KOPT-K1 (cell line): ENCODE results near the gene ARHGAP20.

Source experiments
- H3K27ac ChIP-seq: fragments of 200-600 bp; sonication (generic); 2 replicates; pipeline ENCODE4 v1.5.1; 2016; ENCODE audit warnings: antibody characterized with exemption, mild to moderate bottlenecking, low read depth, low read length; ENCODE audit not compliant: poor library complexity, severe bottlenecking
- H3K36me3 ChIP-seq: fragments of 200-600 bp; sonication (generic); 2 replicates; pipeline ENCODE4 v1.5.1; 2017; ENCODE audit warnings: antibody characterized with exemption, mild to moderate bottlenecking, low read length, moderate library complexity; ENCODE audit not compliant: insufficient read depth
- H3K9me3 ChIP-seq: fragments of 200-600 bp; sonication (generic); 2 replicates; pipeline ENCODE4 v1.5.1; 2017; ENCODE audit warnings: antibody characterized with exemption, low read length, mild to moderate bottlenecking; ENCODE audit not compliant: insufficient read depth, poor library complexity, severe bottlenecking

The ARHGAP20 gene

GRCh38 chr11:110564676-110565356 lies 147.4 kb downstream of the ARHGAP20 start:
- Histone ChIP-seq H3K9me3 (no peaks in the 10 kb centered on the region), H3K36me3 (no peaks in the 10 kb centered on the region), H3K27ac (peak overlapping the region; percentile 53)

- no peak overlapping the region for H3K27ac ChIP-seq
Measured at GRCh38 chr11:110544779-110545178, 167.5 kb downstream of the ARHGAP20 start.

DNA sequence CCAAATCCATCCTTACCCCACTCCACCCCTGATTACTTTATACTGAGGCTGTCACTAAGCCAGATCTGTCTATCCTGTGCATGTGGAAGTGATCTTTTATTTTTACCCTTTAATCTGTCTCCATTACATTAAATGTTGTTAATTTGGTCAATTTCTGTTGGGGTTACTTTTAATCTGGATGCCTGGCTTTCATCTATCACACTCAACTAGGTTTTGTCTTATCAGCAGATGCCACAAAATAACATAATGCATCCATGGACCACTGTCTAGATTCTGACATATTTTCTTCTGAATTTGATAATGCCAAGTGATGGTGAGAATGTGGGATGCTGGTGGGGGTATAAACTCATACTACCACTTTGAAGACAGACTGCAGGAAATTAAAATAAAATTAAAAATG lies 174.1 kb downstream of the ARHGAP20 start:
- no peak overlapping the region for H3K27ac ChIP-seq
- H3K9me3 ChIP-seq: peaks cover 6% of the 10 kb centered on the region

More at GRCh38 chr11:110544779-110545178, 167.5 kb downstream of the ARHGAP20 start:
- Histone ChIP-seq H3K36me3 (no peaks in the 10 kb centered on the region), H3K9me3 (peaks cover 17% of the 10 kb centered on the region)

DNA sequence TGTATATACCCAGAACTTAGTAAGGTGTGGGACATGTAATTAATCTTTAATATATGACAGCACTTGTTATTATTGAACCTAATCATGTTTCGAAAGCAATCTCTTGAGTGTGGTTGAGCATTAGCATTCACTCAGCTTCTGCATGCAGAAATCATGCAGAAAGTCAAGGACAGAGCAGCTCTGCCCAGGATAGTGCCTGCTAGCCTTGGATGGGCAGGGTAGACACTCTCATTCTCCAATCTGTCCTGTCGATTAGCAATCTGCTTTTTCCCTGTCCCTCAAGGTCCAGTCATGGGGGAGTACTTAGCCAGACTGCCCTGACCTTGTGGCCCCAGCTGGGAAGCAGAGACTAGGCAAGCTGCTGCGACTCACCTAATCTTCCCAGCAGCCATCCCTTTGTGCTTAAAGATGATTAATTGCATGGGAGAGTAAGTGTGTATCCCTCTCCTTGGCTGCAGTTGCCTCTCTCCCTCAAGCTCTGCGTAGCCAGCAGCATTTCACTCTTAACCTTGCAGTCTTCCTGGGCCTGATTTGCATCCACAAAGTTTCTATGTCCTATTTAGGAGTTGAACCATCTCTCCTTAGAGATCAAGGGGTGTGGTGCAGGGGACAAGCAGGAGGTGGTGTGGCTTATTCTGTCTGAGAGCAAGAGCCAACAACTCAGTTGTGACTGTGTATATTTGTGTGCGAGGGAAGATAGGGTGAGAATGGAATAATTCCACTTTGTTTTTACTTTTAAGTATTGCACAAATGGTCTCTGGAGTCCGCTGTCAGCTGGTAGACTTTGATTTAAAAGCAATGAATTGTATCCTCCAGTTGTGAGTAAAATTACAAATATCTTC lies 181.1 kb downstream of the ARHGAP20 start:
- H3K36me3 ChIP-seq: no peaks in the 10 kb centered on the region
- H3K9me3 ChIP-seq: peaks cover 9% of the 10 kb centered on the region
- H3K27ac ChIP-seq: no peak overlapping the region

More for the DNA sequence above, 174.1 kb downstream of the ARHGAP20 start:
- H3K36me3 ChIP-seq: no peaks in the 10 kb centered on the region

GRCh38 chr11:110529043-110529442 lies 183.2 kb downstream of the ARHGAP20 start:
- Histone ChIP-seq H3K27ac (no peak overlapping the region), H3K36me3 (no peaks in the 10 kb centered on the region), H3K9me3 (peaks cover 9% of the 10 kb centered on the region)

GRCh38 chr11:110527146-110527545 lies 185.1 kb downstream of the ARHGAP20 start:
- Histone ChIP-seq H3K9me3 (peaks cover 15% of the 10 kb centered on the region), H3K27ac (no peak overlapping the region), H3K36me3 (no peaks in the 10 kb centered on the region)
